Smooth muscle cell of the brain vasculature (primary cell): ENCODE measurements around the gene JUP.
"Not testable (repeated sequence)": the region's sequence is repeated elsewhere in the genome, so short reads cannot be mapped to it uniquely, and the experiment has no call there.

Experiments used
- DNase-seq: peaks from one replicate; pipeline ENCODE4 v3.0.0-alpha.2; 2012; ENCODE audit warnings: low read depth, low spot score

The JUP gene

DNA sequence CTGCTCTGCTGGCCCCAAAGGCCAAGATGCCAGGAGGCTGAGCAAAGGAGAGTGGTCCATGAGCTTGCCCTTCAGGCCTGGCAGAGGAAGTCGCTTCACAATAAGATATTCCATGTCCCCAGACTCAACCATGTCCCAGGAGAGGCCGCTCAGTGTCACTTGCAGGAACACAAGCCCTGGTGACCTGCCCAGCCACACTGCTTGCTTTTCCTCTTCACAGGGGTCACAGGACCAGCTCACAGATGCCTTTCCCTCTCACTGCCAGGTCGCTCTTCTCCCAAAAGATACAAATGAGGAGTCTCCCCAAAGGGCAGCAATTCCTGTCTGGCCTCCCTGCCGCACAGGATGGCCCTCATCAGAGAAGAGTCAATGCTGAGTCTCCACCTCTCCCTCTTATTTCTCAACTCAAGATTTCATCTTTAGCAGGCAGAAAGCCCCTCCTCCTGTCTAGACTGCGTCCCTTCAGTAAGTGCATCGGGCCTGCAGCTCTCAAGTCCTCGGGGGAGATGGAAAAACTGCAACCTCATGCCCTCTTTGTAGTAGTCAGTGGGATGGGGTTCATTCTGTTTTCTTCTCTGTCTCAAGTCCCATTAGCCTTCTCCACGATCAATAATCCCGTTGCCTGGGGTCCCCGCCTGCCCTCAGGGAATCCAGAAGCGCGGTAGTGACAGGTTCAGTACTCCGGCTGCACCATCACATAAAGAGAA lies 5.0 kb downstream of the JUP start:
- no peak for DNase-seq

DNA sequence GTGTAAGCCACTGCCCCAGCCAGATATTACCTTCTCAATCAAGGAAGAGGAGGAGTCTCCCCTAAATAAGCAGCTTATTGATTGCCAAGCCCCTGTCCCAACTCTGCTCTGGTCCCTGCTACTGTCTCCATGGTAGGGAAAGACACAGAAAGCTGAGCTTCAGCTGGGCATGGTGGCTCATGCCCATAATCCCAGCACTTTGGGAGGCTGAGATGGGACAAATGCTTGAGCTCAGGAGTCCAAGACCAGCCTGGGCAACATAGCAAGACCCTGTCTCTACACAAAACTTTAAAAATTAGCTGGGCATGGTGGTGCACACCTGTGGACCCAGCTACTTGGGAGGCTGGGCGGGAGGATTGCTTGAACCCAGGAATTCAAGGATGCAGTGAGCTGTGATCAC lies 6.6 kb downstream of the JUP start:
- no peak for DNase-seq

DNA sequence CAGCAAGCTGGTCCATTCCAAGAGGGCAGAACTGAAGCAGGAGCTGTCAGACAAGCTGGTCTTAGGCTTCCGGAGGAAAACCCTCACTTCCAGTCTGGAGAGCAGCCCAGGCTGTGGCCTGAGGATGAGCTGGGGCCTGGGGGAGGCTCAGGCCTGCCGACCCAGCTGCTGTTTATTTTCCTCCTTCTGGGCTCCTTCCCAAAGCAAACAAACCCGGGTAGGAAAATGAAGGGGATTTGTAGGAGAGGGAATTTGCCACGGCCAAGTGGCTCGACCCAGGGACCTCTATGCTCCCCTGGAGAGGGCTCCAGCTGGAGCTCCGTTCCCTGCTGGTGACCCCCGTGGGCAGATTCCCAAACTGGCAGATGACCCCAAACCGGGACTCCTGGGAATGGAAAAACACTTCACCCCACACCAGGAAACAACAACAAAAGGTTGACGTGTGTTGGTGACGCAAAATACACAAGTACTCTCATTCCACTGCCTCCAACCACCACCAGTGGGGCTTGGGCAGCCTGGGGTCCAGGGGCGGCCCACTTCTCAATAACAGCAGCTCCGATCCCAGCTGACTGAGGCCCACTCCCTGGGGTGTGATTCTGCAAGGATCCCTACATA lies 8.8 kb downstream of the JUP start:
- peak; percentile 97 for DNase-seq

DNA sequence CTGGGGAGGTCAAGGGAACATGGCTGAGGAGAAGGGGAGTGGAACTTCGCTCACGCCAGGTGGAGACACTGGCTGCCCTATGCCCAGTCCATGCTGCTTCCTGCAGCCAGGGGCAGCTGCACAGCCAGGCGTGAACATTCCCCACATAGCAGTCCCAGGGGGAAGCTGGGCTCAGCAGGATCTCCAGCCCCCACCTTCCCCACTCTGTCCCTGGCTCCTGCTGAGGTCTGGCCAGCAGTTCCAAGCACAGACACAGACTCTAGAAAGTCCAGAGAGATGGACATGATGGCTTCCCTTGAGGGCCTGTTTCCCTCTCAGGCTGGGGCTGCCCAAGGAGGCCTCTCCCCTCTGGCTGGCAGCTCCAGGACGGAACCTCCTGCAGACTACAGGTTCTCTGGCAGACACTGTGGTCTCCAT lies 9.3 kb downstream of the JUP start:
- no peak for DNase-seq

DNA sequence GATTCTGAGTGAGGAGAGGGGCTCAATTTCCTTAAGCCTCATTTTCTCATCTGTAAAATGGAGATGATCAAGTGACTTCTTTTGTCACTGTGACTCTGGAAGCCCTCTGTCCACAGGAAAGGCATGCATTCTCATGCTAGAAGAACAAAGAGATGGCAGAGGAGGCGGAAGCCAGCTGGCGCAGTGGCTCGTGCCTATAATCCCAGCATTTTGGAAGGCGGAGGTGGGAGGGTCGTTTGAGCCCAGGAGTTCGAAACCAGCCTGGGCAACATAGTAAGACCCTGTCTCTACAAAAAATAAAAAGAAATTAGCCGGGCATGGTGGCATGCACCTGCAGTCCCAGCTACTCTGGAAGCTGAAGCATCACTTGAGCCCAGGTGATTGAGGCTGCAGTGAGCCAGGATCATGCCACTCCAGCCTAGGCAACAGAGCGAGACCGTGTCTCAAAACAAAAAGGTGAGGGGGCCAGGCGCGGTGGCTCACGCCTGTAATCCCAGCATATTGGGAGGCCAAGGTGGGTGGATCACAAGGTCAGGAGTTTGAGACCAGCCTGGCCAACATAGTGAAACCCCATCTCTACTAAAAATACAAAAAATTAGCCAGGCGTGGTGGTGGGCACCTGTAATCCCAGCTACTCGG lies 10.1 kb downstream of the JUP start:
- DNase-seq: not testable (repeated sequence)

DNA sequence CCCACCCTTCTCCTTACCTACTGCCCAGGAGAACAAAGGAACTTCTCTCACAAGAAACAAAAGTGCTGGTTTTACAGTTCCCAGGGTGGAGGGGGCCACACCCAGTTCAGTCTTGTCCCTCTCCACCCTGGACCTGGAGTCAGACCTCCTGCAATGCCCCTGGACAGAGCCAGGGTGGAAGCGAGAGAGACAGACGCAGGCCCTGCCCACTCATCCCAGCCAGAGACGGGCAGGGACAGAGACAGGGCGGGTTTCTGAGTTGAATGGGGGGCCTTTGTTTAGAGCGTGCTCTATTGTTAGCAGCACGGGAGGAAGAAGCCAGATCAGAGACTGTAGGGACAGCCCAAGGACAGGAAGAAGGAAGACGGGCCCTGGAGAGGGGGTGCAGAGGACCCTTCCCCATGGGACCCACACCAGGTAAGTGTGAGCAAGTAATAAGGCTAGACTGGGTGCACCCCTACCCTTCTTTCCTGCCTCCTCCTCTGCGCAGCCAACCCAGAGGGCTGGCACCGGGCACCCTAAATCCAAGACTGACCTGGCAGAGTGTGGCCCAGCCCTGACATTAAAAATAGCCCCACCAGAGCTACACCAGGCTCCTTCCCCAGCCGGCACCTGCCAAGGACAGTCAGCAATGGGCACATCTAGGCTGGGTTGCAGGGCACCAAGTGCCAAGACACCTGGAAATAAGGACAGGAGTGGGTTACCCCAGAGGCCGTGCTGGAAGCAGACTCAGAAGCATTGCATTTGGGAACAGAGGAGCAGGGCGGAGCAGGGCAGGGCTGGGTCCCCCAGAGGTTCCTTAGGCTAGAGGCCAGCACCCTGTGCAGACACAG lies 10.9 kb downstream of the JUP start:
- DNase-seq: no peak

DNA sequence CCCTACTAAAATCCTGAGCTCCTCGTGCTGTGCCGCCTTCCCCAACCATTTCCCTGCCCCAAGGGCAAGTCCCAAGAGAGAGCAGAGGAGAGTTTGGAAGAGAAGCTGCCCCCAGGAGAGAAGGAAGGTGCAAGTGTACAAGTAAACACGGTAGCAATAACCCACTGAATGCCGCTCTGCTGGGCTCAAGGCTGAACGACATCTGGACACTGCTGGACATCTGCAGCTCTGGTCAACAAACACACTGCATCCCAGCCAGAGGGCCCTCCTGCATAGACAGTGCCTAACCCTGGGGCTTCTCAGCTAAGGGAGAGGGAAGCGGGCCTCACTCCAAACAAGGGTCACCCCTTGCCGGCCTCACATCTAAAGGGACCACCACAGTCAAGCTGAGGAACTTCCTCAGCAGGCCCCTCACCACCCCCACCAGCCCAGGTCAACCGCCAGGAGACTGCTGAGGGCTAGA lies 12.7 kb downstream of the JUP start:
- peak; percentile 85 for DNase-seq

DNA sequence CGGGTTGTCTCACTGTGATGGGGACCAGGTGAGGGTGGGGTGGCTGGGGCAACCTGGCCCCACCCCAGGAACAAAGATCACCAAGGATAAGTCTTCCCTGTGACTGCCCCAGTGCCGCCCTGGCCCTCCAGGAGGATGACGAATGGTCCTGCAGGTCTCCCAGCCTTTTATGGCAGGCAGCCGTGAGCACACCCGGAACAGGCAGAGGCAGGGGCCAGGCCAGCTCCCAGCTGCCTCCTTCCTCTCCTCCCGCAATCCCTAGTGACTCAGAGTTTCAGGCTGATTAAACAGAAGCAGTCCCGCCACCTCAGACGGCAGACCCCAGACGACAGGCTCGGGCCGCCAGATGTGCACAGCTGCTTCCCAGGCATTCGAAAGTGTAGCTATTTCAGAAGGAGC lies 13.3 kb downstream of the JUP start:
- DNase-seq: no peak

DNA sequence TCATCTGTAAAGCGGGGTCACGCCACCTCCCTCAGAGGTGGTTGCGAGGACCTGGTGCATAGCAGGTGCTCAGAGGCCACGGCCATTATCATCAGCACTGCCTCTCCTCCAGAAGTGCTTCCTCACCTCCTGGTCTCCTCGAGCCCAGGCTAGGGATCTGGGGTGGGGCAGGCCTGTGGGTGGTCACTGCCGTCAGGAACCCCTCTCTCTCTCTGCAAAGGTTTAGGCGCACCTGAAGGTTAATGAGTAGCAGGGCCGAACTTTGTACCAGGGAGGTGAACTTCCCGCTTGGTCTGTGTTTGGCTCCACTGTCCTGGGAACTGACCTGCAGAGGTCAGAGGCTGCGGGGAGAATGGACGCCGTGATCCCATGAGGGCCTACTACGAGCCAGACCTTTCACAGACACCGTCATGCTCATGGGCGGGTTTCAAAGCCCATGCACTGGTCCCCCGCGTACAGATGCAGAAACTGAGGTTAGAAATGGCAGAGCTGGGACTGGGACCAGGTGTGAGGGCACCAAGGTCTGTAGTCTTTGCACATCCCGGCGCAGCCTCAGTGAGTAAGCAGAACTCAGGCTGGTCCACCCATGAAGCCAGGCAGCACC lies 13.8 kb downstream of the JUP start:
- DNase-seq: no peak

DNA sequence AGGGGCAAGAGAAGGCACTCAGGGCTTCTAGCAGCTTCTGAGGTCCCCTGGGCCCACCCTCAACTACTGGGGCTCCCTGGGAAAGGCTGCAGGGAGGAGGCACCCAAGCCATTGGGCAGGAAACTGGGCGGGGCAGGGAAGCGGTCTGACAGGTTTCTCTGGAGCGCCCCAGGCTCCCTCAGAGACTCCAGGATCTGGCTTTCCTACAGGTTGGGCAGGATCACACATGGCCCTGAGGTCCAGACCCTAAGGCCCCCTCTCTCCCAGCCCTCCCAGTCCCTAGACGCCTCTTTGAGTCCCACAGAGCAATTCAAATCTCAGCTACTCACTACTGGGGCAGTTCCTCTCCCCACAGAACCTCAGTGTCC lies 14.3 kb downstream of the JUP start:
- no peak for DNase-seq

DNA sequence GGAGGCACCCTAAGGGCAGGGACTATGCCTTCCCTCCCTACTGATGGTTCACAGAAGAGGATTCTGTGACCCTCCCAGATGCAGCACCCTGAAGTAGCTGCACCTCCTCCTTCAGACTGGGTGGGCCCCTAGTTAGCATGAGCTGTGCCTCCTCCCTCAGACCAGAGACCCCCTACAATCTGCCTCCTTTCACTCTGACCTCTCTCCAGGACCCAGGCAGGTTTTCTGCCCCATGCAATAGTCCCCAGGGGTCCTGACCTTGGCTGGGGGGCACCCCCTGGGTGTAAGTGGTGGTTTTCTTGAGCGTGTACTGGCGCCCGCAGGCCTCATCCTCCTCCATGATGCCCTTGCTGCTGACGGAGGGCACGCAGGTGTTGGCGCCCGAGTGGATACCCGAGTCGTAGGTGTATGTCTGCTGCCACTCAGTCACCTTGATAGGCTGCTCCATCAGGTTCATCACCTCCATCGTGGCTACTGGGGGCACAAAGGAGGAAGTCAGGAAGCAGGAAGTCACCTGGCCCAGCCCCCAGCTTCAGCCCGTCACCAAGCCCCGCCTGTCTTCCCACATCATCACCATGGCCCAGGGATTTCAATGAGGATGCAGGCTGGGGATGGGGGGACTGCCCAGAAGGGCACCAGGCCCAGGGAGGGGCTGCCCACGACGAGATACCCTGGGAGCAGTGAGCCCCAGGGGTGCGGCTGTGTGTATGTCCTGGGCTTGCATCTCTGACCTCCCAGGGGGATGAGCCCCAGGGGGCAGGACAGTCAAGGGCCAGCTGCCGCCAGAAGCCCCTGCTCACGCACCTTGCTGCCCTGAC lies 14.9 kb downstream of the JUP start:
- DNase-seq: no peak

DNA sequence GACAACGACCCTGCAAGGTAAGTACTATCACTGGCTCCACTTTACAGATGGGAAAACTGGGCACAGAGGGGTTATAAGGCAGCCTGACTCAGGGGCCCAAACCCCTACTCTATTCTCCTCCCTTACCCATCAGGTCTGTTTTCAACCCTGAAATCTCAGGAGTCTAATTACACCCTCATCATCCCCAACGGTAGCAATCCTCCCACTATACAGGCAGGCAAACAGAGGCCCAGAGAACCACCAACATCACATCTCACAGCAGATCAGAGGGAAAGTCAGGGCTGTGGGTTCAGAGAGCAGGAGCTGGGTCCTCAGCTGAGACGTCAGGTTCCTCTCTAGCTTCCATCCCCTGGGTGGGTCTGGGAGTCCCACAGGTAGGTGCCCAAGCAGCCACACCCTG lies 16.5 kb downstream of the JUP start:
- no peak for DNase-seq

DNA sequence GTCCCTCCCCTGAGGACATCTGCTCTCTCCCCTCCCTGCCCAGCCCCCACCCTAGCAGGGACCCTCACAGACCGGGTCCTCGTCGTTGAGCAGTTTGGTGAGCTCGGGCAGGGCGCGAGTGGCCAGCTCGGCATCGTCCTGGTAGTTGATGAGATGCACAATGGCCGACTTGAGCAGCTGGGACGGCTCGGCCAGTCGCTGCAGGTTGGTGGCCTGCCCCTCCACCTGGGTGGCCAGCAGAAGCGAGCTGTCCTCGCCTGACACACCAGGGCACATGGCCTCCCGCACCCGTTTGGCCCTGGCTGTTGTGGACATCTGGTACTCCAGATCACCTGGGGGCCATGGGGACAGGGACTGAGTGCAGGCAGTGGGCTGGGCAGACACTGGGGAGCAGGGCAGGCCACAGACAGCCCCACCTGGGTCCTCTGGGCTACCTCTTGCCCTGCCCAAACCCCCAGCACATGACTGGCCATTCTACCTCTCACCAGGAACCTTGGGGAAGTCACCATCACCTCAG lies 17.1 kb downstream of the JUP start:
- DNase-seq: no peak

DNA sequence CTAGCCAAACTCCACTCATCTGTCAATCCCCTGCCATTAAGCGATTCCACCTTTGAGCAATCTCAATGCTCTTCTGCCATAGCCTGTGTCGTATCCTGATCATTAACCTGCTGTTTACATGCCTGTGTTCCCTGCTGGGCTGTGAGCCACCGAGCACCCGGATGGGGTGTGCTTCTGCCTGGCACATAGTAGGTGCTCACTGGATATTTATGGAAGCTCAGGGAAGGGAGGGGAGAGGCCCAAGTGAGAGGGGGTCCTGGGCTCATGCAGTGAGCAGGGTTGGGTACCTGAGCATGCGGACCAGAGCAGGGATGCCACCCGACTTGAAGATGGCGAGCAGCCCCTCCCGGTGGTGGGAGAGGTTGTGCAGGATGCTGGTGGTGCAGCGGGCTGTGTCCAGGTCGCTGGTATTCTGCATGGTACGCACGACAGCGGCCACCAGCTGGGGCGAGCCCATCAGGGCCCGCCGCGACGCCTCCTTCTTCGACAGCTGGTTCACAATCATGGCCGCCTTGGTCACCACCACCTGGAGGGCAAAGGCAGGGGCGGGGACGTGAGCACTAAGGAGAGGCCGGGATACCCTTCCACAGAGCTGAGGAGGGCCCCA lies 17.7 kb downstream of the JUP start:
- no peak for DNase-seq

DNA sequence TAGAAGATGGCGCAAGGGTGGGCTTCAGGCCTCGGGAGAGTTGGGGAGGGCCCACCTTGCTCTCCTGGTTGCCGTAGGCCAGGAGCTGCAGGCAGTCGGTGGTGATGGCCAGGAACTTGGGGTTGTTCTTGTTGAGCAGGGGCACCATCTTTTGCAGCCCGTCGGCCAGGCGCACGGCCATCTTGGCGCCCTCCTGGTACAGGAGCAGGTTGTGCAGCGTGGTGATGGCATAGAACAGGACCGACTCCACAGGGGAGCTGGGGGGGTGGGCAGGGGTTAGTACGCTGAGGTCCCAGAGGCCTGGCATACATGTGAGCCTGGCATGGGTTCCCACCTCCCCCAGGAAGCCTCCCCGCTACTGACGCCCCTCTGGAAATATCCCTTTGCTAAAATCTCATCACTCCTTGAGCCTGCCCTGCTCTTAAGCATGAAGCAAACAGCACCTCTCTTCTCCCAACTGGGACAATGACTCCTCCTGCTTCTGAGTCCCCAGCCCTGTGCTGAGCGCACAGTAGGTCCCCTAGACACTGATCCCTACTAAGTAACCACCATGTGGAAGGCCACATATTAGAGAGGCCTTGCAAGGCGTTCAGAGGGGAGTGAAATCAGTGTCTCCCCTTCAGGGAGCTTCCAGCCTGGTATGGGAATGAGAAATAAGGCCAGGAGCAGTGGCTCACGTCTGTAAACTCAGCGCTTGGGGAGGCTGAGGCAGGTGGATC lies 19.0 kb downstream of the JUP start:
- no peak for DNase-seq

DNA sequence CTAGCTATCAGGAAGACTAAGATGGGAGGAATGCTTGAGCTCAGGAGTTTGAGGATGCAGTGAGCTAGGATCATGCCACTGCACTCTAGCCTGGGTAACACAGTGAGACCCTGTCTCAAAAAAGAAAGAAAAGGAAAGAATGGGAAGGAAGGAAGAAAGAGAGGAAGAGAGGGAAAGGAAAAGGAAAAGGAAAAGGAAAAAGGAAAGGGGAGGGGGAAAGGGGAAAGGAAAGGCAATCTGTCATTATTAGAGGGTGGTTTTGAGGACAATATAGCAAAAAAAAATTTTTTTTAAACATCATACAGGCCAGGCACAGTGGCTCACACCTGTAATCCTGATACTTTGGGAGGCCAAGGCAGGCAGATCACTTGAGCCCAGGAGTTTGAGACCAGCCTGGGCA lies 20.4 kb downstream of the JUP start:
- no peak for DNase-seq

DNA sequence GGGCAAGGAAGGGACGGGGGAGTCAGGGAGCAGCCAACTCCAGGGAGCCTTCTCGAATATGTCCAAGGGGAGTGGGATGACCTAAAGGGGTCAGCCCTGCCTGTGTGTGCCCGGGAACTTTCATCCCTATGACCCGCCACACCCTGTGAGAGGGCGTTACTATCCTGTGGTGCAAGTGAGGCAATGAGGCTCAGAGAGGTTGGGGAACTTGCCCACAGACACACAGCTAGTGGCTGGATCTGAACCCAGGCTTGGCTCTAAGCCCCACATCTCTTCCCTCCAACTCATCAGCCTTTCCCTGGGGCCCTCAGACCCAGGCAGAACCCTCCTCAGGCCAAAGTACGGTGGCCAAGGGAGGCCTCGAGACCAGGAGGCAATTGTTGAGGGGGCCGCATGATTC lies 23.2 kb downstream of the JUP start:
- DNase-seq: no peak

DNA sequence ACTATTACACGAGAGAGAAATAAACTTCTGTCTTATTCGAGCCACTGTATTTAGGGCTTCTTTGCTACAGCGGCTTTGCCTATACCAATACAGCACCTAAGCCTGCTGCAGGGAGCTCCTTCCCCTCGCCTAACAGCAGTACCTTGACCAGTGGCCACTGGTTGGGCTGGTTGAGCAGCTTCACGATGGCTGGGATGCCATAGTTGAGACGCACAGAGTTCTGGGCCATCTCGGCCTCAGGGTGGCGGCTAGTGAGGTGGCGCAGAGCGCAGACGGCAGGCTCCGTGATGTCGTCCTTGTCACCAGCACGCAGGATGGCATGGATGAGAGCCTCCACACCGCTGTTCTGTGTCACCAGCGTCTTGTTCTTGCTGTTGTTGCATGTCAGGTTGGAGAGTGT lies 23.7 kb downstream of the JUP start:
- DNase-seq: no peak

DNA sequence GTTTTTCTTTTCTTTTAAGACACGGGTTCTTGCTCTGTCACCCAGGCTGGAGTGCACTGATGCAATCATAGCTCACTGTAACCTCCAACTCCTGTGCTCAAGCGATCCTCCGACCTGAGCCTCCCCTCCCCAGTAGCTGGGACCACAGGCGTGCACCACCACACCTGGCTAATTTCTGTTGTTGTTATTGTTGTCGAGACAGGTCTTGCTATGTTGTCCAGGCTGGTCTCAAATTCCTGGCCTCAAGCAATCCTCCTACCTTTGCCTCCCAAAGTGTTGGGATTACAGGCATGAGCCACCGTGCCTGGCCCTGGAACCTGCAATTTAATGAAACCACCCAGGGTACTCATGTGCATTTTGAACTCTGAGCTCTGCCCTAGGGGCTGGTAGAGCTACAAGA lies 24.1 kb downstream of the JUP start:
- no peak for DNase-seq

DNA sequence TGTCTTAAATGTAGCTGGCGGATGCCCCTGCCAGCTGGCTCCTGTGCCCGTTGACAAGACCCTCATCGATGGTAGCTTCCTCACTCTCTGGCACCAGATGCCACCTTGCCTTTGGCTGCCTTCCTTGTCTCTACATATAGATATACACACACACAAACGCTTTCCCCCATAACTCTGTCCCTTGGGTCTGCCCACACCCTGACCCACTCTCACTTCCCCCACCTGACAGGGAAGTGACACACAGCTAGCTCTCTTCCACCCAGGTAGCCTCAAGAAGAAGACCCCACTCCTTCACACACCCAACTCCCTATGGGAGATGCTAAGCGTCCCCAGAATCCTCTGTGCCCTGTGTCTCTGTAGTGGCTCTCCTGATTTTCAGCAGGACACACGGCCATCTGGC lies 25.6 kb downstream of the JUP start:
- no peak for DNase-seq
